ENCODE results near the gene SRGAP3. TPM values are rescaled to one million over a fixed set of nuclear protein-coding genes. Genes with fewer than 3 reads are reported as not detected.
"Not testable (repeated sequence)": the region's sequence is repeated elsewhere in the genome, so short reads cannot be mapped to it uniquely, and the experiment has no call there.

Gene SRGAP3
- total RNA-seq, 1 experiment from 2014 or later = 1.3 TPM

- H3K4me2 ChIP-seq (ENCODE audit: low read depth, low read length, poor library complexity, severe bottlenecking) = no peak overlapping the region
- H3K27me3 ChIP-seq (ENCODE audit: low read length) = no peaks in the 10 kb centered on the region
- H3K9me2 ChIP-seq (replicated peaks; ENCODE audit: insufficient read depth, low read length) = no peaks in the 10 kb centered on the region
- no peak overlapping the region for H3K4me3 ChIP-seq (ENCODE audit: low read length)
- no peaks in the 10 kb centered on the region for H3K36me3 ChIP-seq (ENCODE audit: insufficient read depth, low read length)
- H3K79me2 ChIP-seq (ENCODE audit: low read length) = no peaks in the 10 kb centered on the region
- no peak overlapping the region for H2AFZ ChIP-seq (ENCODE audit: low read length)
- no peak overlapping the region for H3K27ac ChIP-seq (ENCODE audit: low read length)
- no peaks in the 10 kb centered on the region; the same call in 1 of the 2 replicates for H4K20me1 ChIP-seq (ENCODE audit: insufficient read depth, low read depth, low read length)
- no peaks in the 10 kb centered on the region for H3K4me1 ChIP-seq (ENCODE audit: low read length)
- H3K9me3 ChIP-seq (ENCODE audit: low read length) = no peaks in the 10 kb centered on the region
- no peak overlapping the region for H3K9ac ChIP-seq (ENCODE audit: low read length)
- DNase-seq = no peak
Measured at GRCh38 chr3:9088441-9089353, 160.7 kb downstream of the SRGAP3 start.

GRCh38 chr3:9087831-9088413 is 161.5 kb downstream of the SRGAP3 start:
- Histone ChIP-seq H3K4me1 (ENCODE audit: low read length) (no peaks in the 10 kb centered on the region), H3K27ac (ENCODE audit: low read length) (no peak overlapping the region), H3K9me2 (replicated peaks; ENCODE audit: insufficient read depth, low read length) (no peaks in the 10 kb centered on the region), H3K4me3 (ENCODE audit: low read length) (no peak overlapping the region), H3K27me3 (ENCODE audit: low read length) (no peaks in the 10 kb centered on the region), H3K4me2 (ENCODE audit: low read depth, low read length, poor library complexity, severe bottlenecking) (no peak overlapping the region), H3K9me3 (ENCODE audit: low read length) (no peaks in the 10 kb centered on the region), H2AFZ (ENCODE audit: low read length) (no peak overlapping the region), H3K79me2 (ENCODE audit: low read length) (no peaks in the 10 kb centered on the region), H3K9ac (ENCODE audit: low read length) (no peak overlapping the region), H4K20me1 (ENCODE audit: insufficient read depth, low read depth, low read length) (no peaks in the 10 kb centered on the region; the same call in 1 of the 2 replicates), H3K36me3 (ENCODE audit: insufficient read depth, low read length) (no peaks in the 10 kb centered on the region)
- DNase-seq = no peak

GRCh38 chr3:9085428-9085827 is 164.0 kb downstream of the SRGAP3 start:
- H3K4me2 ChIP-seq (ENCODE audit: low read depth, low read length, poor library complexity, severe bottlenecking); DNase-seq; H3K36me3 ChIP-seq (ENCODE audit: insufficient read depth, low read length); H3K27ac ChIP-seq (ENCODE audit: low read length); H3K4me1 ChIP-seq (ENCODE audit: low read length); H3K27me3 ChIP-seq (ENCODE audit: low read length); H3K4me3 ChIP-seq (ENCODE audit: low read length); H3K9me2 ChIP-seq (replicated peaks; ENCODE audit: insufficient read depth, low read length); H3K79me2 ChIP-seq (ENCODE audit: low read length); H3K9ac ChIP-seq (ENCODE audit: low read length); H4K20me1 ChIP-seq (ENCODE audit: insufficient read depth, low read depth, low read length); H2AFZ ChIP-seq (ENCODE audit: low read length); H3K9me3 ChIP-seq (ENCODE audit: low read length): not testable (repeated sequence)

GRCh38 chr3:9081184-9081818 is 168.1 kb downstream of the SRGAP3 start:
- H3K27me3 ChIP-seq (ENCODE audit: low read length) = no peaks in the 10 kb centered on the region
- no peaks in the 10 kb centered on the region for H3K79me2 ChIP-seq (ENCODE audit: low read length)
- no peak overlapping the region for H3K27ac ChIP-seq (ENCODE audit: low read length)

GRCh38 chr3:9080163-9080562 is 169.3 kb downstream of the SRGAP3 start:
- H3K4me3 ChIP-seq (ENCODE audit: low read length) = no peak overlapping the region
- H3K36me3 ChIP-seq (ENCODE audit: insufficient read depth, low read length) = no peaks in the 10 kb centered on the region
- H3K79me2 ChIP-seq (ENCODE audit: low read length) = no peaks in the 10 kb centered on the region
- H3K9me3 ChIP-seq (ENCODE audit: low read length) = no peaks in the 10 kb centered on the region
- no peak overlapping the region for H3K9ac ChIP-seq (ENCODE audit: low read length)
- H2AFZ ChIP-seq (ENCODE audit: low read length) = no peak overlapping the region
- no peaks in the 10 kb centered on the region for H3K4me1 ChIP-seq (ENCODE audit: low read length)
- DNase-seq = no peak
- H3K4me2 ChIP-seq (ENCODE audit: low read depth, low read length, poor library complexity, severe bottlenecking) = no peak overlapping the region
- no peaks in the 10 kb centered on the region for H3K27me3 ChIP-seq (ENCODE audit: low read length)
- no peaks in the 10 kb centered on the region for H4K20me1 ChIP-seq (ENCODE audit: insufficient read depth, low read depth, low read length)
- no peaks in the 10 kb centered on the region for H3K9me2 ChIP-seq (replicated peaks; ENCODE audit: insufficient read depth, low read length)
- H3K27ac ChIP-seq (ENCODE audit: low read length) = no peak overlapping the region

More at GRCh38 chr3:9081184-9081818, 168.1 kb downstream of the SRGAP3 start:
- no peak overlapping the region for H2AFZ ChIP-seq (ENCODE audit: low read length)
- H3K9ac ChIP-seq (ENCODE audit: low read length) = no peak overlapping the region
- no peaks in the 10 kb centered on the region for H4K20me1 ChIP-seq (ENCODE audit: insufficient read depth, low read depth, low read length)
- no peaks in the 10 kb centered on the region for H3K9me3 ChIP-seq (ENCODE audit: low read length)
- H3K9me2 ChIP-seq (replicated peaks; ENCODE audit: insufficient read depth, low read length) = no peaks in the 10 kb centered on the region
- no peak for DNase-seq
- H3K4me3 ChIP-seq (ENCODE audit: low read length) = no peak overlapping the region
- H3K36me3 ChIP-seq (ENCODE audit: insufficient read depth, low read length) = no peaks in the 10 kb centered on the region
- no peaks in the 10 kb centered on the region for H3K4me1 ChIP-seq (ENCODE audit: low read length)
- no peak overlapping the region for H3K4me2 ChIP-seq (ENCODE audit: low read depth, low read length, poor library complexity, severe bottlenecking)

GRCh38 chr3:9079676-9080075 is 169.8 kb downstream of the SRGAP3 start:
- Histone ChIP-seq H3K36me3 (ENCODE audit: insufficient read depth, low read length) (no peaks in the 10 kb centered on the region), H3K4me1 (ENCODE audit: low read length) (no peaks in the 10 kb centered on the region), H3K4me2 (ENCODE audit: low read depth, low read length, poor library complexity, severe bottlenecking) (no peak overlapping the region), H3K4me3 (ENCODE audit: low read length) (no peak overlapping the region), H3K27me3 (ENCODE audit: low read length) (no peaks in the 10 kb centered on the region), H3K9ac (ENCODE audit: low read length) (no peak overlapping the region), H3K27ac (ENCODE audit: low read length) (no peak overlapping the region), H4K20me1 (ENCODE audit: insufficient read depth, low read depth, low read length) (no peaks in the 10 kb centered on the region), H3K9me2 (replicated peaks; ENCODE audit: insufficient read depth, low read length) (no peaks in the 10 kb centered on the region), H3K79me2 (ENCODE audit: low read length) (no peaks in the 10 kb centered on the region), H2AFZ (ENCODE audit: low read length) (no peak overlapping the region), H3K9me3 (ENCODE audit: low read length) (no peaks in the 10 kb centered on the region)
- no peak for DNase-seq

GRCh38 chr3:9078561-9079240 is 170.7 kb downstream of the SRGAP3 start:
- Histone ChIP-seq H3K4me1 (ENCODE audit: low read length) (no peaks in the 10 kb centered on the region), H3K27me3 (ENCODE audit: low read length) (no peaks in the 10 kb centered on the region), H4K20me1 (ENCODE audit: insufficient read depth, low read depth, low read length) (no peaks in the 10 kb centered on the region), H3K79me2 (ENCODE audit: low read length) (no peaks in the 10 kb centered on the region), H3K27ac (ENCODE audit: low read length) (no peak overlapping the region), H3K4me3 (ENCODE audit: low read length) (no peak overlapping the region), H3K36me3 (ENCODE audit: insufficient read depth, low read length) (no peaks in the 10 kb centered on the region), H2AFZ (ENCODE audit: low read length) (no peak overlapping the region), H3K9me2 (replicated peaks; ENCODE audit: insufficient read depth, low read length) (no peaks in the 10 kb centered on the region), H3K9me3 (ENCODE audit: low read length) (no peaks in the 10 kb centered on the region), H3K9ac (ENCODE audit: low read length) (no peak overlapping the region), H3K4me2 (ENCODE audit: low read depth, low read length, poor library complexity, severe bottlenecking) (no peak overlapping the region)
- DNase-seq = no peak

GRCh38 chr3:9077029-9077428 is 172.4 kb downstream of the SRGAP3 start:
- no peak overlapping the region for H3K9ac ChIP-seq (ENCODE audit: low read length)
- H3K79me2 ChIP-seq (ENCODE audit: low read length) = no peaks in the 10 kb centered on the region
- H3K9me3 ChIP-seq (ENCODE audit: low read length) = no peaks in the 10 kb centered on the region
- no peaks in the 10 kb centered on the region for H3K9me2 ChIP-seq (replicated peaks; ENCODE audit: insufficient read depth, low read length)
- H3K27ac ChIP-seq (ENCODE audit: low read length) = no peak overlapping the region
- H3K27me3 ChIP-seq (ENCODE audit: low read length) = no peaks in the 10 kb centered on the region
- H3K36me3 ChIP-seq (ENCODE audit: insufficient read depth, low read length) = no peaks in the 10 kb centered on the region
- H3K4me3 ChIP-seq (ENCODE audit: low read length) = no peak overlapping the region
- no peak for DNase-seq
- no peak overlapping the region for H3K4me2 ChIP-seq (ENCODE audit: low read depth, low read length, poor library complexity, severe bottlenecking)
- no peaks in the 10 kb centered on the region for H3K4me1 ChIP-seq (ENCODE audit: low read length)
- H4K20me1 ChIP-seq (ENCODE audit: insufficient read depth, low read depth, low read length) = no peaks in the 10 kb centered on the region
- H2AFZ ChIP-seq (ENCODE audit: low read length) = no peak overlapping the region

Data from Karpas-422 (cell line).